Epithelial cell of proximal tubule (primary cell): ENCODE results near the gene JARID2. TPM values are rescaled to one million over a fixed set of nuclear protein-coding genes. Genes with fewer than 3 reads are reported as not detected.
"Not testable (repeated sequence)": the region's sequence is repeated elsewhere in the genome, so short reads cannot be mapped to it uniquely, and the experiment has no call there.

ENCODE experiments used
- DNase-seq: peaks from one replicate; pipeline ENCODE4 v3.0.0-alpha.2; 2011; ENCODE audit warnings: low read depth
- H3K4me3 ChIP-seq: 2 replicates; pipeline ENCODE4 v1.5.1; 2011; ENCODE audit warnings: low read depth, mild to moderate bottlenecking, low read length
- total RNA-seq: library from RNA; depleted of rRNA; stranded (reverse); fragments of >200 nt; gene quantifications from 2 replicates; pipeline ENCODE4 v1.2.3, GENCODE V29; 2015
- TF ChIP-seq, protein P1 (sequence below): conservative IDR thresholded peaks from 2 replicates; pipeline ENCODE4 v1.5.1; 2012; ENCODE audit warnings: low read depth, mild to moderate bottlenecking, low read length

JARID2 gene
- total RNA-seq, 1 donor from 2014 or later: 5.1 TPM

DNA sequence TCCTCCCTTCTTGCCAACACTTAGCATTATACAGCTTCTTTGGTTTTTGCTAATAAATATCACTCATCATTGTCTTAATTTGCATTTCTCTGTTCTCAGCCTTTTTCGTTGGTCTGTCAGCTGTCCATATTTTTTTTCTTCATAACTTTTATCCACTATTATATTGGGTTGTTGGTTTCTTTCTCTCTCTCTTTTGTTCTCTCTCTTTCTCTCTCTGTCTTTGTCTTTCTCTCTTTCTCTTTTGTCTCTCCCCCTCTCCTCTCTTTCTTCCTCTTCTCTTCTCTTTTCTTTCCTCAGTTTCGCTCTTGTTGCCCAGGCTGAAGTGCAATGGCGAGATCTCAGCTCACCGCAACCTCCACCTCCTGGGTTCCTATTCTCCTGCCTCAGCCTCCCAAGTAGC is 36.5 kb downstream of the JARID2 start:
- DNase-seq: no peak
- TF ChIP-seq, protein P1, sequence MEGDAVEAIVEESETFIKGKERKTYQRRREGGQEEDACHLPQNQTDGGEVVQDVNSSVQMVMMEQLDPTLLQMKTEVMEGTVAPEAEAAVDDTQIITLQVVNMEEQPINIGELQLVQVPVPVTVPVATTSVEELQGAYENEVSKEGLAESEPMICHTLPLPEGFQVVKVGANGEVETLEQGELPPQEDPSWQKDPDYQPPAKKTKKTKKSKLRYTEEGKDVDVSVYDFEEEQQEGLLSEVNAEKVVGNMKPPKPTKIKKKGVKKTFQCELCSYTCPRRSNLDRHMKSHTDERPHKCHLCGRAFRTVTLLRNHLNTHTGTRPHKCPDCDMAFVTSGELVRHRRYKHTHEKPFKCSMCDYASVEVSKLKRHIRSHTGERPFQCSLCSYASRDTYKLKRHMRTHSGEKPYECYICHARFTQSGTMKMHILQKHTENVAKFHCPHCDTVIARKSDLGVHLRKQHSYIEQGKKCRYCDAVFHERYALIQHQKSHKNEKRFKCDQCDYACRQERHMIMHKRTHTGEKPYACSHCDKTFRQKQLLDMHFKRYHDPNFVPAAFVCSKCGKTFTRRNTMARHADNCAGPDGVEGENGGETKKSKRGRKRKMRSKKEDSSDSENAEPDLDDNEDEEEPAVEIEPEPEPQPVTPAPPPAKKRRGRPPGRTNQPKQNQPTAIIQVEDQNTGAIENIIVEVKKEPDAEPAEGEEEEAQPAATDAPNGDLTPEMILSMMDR: no peak
- no peak overlapping the region for H3K4me3 ChIP-seq

DNA sequence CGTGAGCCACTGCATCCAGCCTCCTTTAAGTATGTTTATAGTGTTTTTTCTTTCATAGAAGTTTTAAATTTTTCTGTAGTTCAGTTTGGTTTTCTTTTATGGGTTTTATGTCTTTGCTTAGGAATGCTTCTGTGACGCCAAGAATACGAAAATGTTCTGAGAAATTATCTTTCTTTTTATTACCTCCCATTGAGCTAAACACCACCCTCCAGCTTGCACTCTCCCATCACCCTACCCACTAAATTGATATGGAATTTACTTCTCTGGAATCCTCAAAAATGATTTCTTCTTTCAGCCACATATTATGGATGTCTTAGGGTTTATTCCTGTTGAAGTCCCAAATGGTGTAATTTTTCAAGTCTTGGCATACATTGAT is 38.1 kb downstream of the JARID2 start:
- TF ChIP-seq, protein P1: no peak
- no peak overlapping the region for H3K4me3 ChIP-seq
- DNase-seq: no peak

DNA sequence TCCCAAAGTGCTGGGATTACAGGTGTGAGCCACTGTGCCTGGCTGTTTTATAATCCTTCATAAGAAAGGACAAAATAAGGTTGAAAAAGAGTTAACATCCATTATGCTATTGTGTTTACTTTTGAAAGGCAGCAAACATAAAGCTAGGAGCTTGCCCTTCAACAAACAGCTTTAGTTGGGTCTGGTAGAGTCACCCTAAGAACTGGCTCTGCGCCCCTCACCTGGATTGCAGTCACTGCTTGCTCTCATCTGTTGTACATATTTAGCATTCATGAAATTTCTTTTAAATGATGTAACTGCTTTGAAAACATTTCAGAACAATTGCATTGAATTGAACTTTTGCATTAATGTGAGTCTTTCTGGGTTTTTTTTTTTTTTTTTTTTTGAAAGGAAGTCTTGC is 38.9 kb downstream of the JARID2 start:
- TF ChIP-seq, protein P1: no peak
- no peak overlapping the region for H3K4me3 ChIP-seq
- no peak for DNase-seq

DNA sequence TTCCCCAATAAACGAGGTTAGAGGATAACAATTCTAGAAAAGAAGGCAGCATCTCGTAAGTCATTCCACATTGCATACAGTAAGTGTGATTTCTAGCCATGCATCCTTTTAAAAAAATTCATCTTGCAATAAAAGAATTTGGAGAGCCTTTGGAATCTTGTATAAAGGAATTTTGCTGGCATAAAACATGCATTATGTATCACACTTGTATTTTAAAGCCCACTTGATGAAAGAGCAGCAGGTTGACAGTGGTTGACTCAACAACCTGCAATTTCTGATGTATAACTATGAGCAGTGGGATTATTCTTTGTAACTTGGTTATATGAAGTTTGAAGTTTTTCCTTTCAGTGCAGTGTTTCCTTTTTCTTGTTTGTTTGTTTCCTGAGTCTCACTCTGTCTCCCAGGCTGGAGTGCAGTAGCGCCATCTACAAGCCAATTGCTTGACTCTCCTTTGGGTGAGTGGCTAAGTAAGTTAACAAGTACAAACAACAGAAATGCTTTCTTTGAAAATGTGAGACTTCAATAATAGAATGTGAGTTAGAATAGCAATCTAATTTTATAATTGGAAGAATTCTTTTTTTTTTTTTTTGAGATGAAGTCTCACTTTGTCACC is 39.9 kb downstream of the JARID2 start:
- no peak overlapping the region for H3K4me3 ChIP-seq
- no peak for DNase-seq
- TF ChIP-seq, protein P1: peak; percentile 30

DNA sequence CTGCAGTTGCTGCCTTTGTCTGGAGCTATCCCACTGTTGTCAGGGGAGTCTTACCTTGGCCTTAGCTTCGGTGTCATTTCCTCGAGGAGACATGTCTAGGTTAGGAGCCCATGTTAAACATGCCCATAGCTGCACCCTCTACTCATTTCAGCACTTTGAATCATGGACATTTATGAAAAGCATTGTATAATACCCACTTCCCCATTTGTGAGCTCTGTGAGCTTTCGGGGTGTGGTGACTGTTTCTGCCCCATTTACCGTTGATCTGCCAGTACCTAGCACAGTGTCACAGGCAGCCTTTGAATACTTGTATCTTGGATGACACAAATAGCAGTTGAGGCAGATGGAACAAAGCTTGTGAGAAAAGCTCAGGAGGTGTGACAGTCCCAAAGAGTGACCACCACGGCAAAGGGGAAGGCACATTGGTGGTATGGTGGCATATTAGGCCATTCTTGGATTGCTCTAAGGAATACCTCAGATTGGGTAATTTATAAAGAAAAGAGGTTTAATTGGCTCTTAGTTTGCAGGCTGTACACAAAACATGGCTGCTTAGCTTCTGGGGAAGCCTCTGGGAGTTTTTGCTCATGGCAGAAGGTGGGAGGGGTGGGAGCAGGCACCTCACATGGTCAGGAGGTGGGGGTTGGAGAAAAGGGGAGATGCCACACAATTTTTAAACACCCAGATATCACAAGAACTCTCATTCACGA is 42.0 kb downstream of the JARID2 start:
- H3K4me3 ChIP-seq: no peak overlapping the region
- no peak for DNase-seq
- TF ChIP-seq, protein P1: no peak

DNA sequence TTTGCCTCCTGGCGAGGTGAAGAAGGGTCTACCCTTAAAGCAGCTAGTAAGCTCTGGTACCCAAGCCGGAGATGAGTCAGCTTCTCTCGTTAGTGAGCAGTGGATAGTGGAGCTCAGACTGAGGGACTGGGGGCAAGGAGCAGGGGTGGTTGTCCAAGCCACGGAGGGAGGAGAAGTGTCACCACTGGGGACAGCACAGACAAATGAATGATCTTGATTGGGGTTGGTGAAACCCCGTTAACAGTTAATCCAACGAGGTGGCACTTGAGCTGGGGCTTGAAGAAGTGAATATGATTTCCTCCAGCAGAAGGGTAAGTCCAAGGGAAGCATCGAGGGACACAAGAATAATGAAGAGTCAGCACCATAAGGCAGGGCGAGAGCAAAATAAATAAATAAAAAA is 43.0 kb downstream of the JARID2 start:
- DNase-seq: no peak
- H3K4me3 ChIP-seq: no peak overlapping the region
- TF ChIP-seq, protein P1: no peak

DNA sequence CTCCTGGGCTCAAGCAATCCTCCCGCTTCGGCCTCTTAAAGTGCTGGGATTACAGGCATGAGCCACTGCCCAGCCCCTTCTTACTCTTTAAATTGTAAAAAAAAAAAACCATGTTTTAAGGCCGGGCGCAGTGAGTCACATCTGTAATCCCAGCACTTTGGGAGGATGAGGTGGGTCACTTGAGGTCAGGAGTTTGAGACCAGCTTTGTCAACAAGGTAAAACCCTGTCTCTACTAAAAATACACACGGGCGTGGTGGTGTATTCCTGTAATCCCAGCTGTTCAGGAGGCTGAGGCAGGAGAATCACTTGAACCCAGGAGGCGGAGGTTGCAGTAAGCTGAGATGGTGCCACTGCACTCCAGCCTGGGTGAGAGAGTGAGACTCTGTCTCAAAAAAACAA is 43.6 kb downstream of the JARID2 start:
- H3K4me3 ChIP-seq, DNase-seq: not testable (repeated sequence)
